Measurements from ENCODE around the gene TUBB1. TPM values are rescaled to one million over a fixed set of nuclear protein-coding genes. Genes with fewer than 3 reads are reported as not detected.

TUBB1 gene
- total and polyA plus RNA-seq, 2 of the 13 experiments (the other 11 are each of a cell fraction or from before 2014, with no cell fraction given), result 0.11 to 57.6 TPM

GRCh38 chr20:59028812-59029211 is 9.6 kb downstream of the TUBB1 start (continued):
- no peak for TF ChIP-seq SOX13 (IDR thresholded peaks at IDR 0.05)
- peak in 1 of 2 experiments; percentile 22; a peak in 1 of 4 replicates for TF ChIP-seq SOX13 (CRISPR knock-in tag; conservative IDR thresholded peaks at IDR 0.05 in 1 of 2, IDR thresholded peaks at IDR 0.05 in 1 of 2)
- 0 out of 2 replicates have a peak, but pooled peaks have one; percentile 15 for TF ChIP-seq MAFF (IDR thresholded peaks at IDR 0.05; ENCODE audit: low read depth, low read length)
- no peak for TF ChIP-seq REXO4 (CRISPR knock-in tag; IDR thresholded peaks at IDR 0.05; ENCODE audit: borderline replicate concordance)
- TF ChIP-seq SMARCC2 (IDR thresholded peaks at IDR 0.05), result no peak
- 0 out of 2 replicates have a peak, but pooled peaks have one; percentile 28 for TF ChIP-seq ZSCAN9 (CRISPR knock-in tag; IDR thresholded peaks at IDR 0.05; ENCODE audit: borderline replicate concordance)
- 0 out of 2 replicates have a peak, but pooled peaks have one; percentile 15 for TF ChIP-seq THAP11 (CRISPR knock-in tag; IDR thresholded peaks at IDR 0.05)
- no peak for TF ChIP-seq ZNF704 (CRISPR knock-in tag; IDR thresholded peaks at IDR 0.05; ENCODE audit: borderline replicate concordance)
- TF ChIP-seq ZNF839 (CRISPR knock-in tag; IDR thresholded peaks at IDR 0.05; ENCODE audit: borderline replicate concordance), result no peak
- no peak for TF ChIP-seq ZNF598 (CRISPR knock-in tag; IDR thresholded peaks at IDR 0.05; ENCODE audit: borderline replicate concordance)
- peak; percentile 64 for TF ChIP-seq FOXA3 (CRISPR knock-in tag; IDR thresholded peaks at IDR 0.05)
- no peak for TF ChIP-seq SIN3B (IDR thresholded peaks at IDR 0.05; ENCODE audit: low read length)
- TF ChIP-seq RNF219 (CRISPR knock-in tag; IDR thresholded peaks at IDR 0.05), result 0 out of 2 replicates have a peak, but pooled peaks have one; percentile 3
- no peak for TF ChIP-seq LCORL (IDR thresholded peaks at IDR 0.05)
- TF ChIP-seq LCORL (CRISPR knock-in tag; IDR thresholded peaks at IDR 0.05), result peak; percentile 17; the same call in 1 of the 2 replicates
- TF ChIP-seq ZNF225 (CRISPR knock-in tag; IDR thresholded peaks at IDR 0.05), result no peak
- no peak for TF ChIP-seq MBD4 (IDR thresholded peaks at IDR 0.05; ENCODE audit: borderline replicate concordance, low read length)
- TF ChIP-seq ZNF7 (CRISPR knock-in tag; IDR thresholded peaks at IDR 0.05), result peak; percentile 78
- no peak for TF ChIP-seq ZFP36 (IDR thresholded peaks at IDR 0.05; ENCODE audit: borderline replicate concordance, low read depth, low read length, partially characterized antibody)
- no peak for TF ChIP-seq IKZF1 (IDR thresholded peaks at IDR 0.05)
- TF ChIP-seq RBFOX2 (IDR thresholded peaks at IDR 0.05; ENCODE audit: low read depth, low read length), result 0 out of 2 replicates have a peak, but pooled peaks have one; percentile 18
- TF ChIP-seq CEBPZ (IDR thresholded peaks at IDR 0.05; ENCODE audit: low read length), result no peak
- TF ChIP-seq RFX1 (IDR thresholded peaks at IDR 0.05), result no peak
- TF ChIP-seq ZC3H4 (CRISPR knock-in tag; IDR thresholded peaks at IDR 0.05; ENCODE audit: borderline replicate concordance), result 0 out of 2 replicates have a peak, but pooled peaks have one; percentile 47
- TF ChIP-seq ZSCAN29 (CRISPR knock-in tag; conservative IDR thresholded peaks at IDR 0.05), result no peak
- TF ChIP-seq PHB2 (IDR thresholded peaks at IDR 0.05; ENCODE audit: partially characterized antibody), result no peak
- no peak for TF ChIP-seq ZNF232 (CRISPR knock-in tag; IDR thresholded peaks at IDR 0.05; ENCODE audit: borderline replicate concordance)
- no peak for TF ChIP-seq ATAD3A (CRISPR knock-in tag; IDR thresholded peaks at IDR 0.05)
